Superior temporal gyrus (tissue), 1 donor: ENCODE measurements around the gene PAX9.

Experiments
- DNase-seq: peaks from one replicate; pipeline ENCODE4 v3.0.0-alpha.2; 2016; ENCODE audit errors: extremely low spot score

The PAX9 gene

GRCh38 chr14:36661506-36662257 is at the start of gene PAX9:
Gene PAX9, plus strand, starts transcription at chr14:36661860. Its CDS starts 230 bp downstream, at chr14:36662090.
- DNase-seq, result no peak

- no peak for DNase-seq
Observed at GRCh38 chr14:36617824-36618223, 43.8 kb upstream of the PAX9 start.

GRCh38 chr14:36618641-36619040 is 43.0 kb upstream of the PAX9 start:
- no peak for DNase-seq

GRCh38 chr14:36619131-36619530 is 42.5 kb upstream of the PAX9 start:
- no peak for DNase-seq

GRCh38 chr14:36619853-36620252 is 41.8 kb upstream of the PAX9 start:
- DNase-seq, result no peak

GRCh38 chr14:36625014-36625413 is 36.6 kb upstream of the PAX9 start:
- DNase-seq, result no peak

GRCh38 chr14:36625436-36625835 is 36.2 kb upstream of the PAX9 start:
- no peak for DNase-seq

- DNase-seq, result no peak
Observed at GRCh38 chr14:36626151-36626550, 35.5 kb upstream of the PAX9 start.

- DNase-seq, result no peak
Observed at GRCh38 chr14:36627981-36628380, 33.7 kb upstream of the PAX9 start.

- DNase-seq, result no peak
Observed at GRCh38 chr14:36633580-36633979, 28.1 kb upstream of the PAX9 start.

- DNase-seq, result no peak
Observed at GRCh38 chr14:36646664-36647416, 14.8 kb upstream of the PAX9 start.

GRCh38 chr14:36647417-36647823 is 14.2 kb upstream of the PAX9 start:
- DNase-seq, result no peak

- DNase-seq, result no peak
Observed at GRCh38 chr14:36647824-36648753, 13.6 kb upstream of the PAX9 start.

- DNase-seq, result no peak
Observed at GRCh38 chr14:36649872-36650650, 11.6 kb upstream of the PAX9 start.

- no peak for DNase-seq
Observed at GRCh38 chr14:36652542-36653201, 9.0 kb upstream of the PAX9 start.

- DNase-seq, result no peak
Observed at GRCh38 chr14:36653413-36653812, 8.2 kb upstream of the PAX9 start.

GRCh38 chr14:36653962-36654793 is 7.5 kb upstream of the PAX9 start:
- DNase-seq, result no peak

GRCh38 chr14:36654794-36655381 is 6.8 kb upstream of the PAX9 start:
- DNase-seq, result no peak

GRCh38 chr14:36655571-36655962 is 6.1 kb upstream of the PAX9 start:
- DNase-seq, result no peak
